Activated CD8-positive, alpha-beta memory T cell treated with anti-CD3 and anti-CD28 coated beads, Interleukin-2, amount 50 U/mL, for 48 hours (primary cell): ENCODE measurements around the gene DTL.

Experiments
- DNase-seq: peaks from one replicate; pipeline ENCODE4 v3.0.0-alpha.2; 2020

The DTL gene

DNA sequence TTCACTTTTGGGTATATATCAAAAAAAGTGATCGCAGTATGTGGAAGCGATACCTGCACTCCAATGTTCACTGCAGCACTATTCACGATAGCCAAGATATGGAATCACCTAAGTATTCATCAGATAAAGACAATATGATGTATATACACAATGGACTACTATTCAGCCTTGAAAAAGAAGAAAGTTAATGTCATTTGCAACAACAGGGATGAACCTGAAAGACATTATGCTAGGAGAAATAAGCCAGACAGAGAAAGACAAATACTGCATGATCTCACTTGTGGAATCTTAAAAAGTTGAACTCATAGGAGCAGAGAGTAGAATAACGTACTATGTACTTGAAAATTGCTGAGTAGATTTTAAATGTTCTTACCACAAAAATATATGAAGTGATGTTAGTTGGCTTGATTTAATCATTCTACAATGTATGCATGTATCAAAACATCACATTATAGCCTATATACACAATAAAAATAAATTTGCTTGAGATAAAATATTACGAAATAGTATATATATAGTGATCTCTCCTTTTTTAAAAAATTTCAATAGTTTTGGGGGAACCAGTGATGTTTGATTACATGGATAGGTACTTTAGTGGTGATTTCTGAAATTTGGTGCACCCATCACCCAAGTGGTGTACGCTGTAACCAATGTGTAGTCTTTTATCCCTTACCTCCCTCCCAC is 56.0 kb downstream of the DTL start:
- DNase-seq = no peak

DNA sequence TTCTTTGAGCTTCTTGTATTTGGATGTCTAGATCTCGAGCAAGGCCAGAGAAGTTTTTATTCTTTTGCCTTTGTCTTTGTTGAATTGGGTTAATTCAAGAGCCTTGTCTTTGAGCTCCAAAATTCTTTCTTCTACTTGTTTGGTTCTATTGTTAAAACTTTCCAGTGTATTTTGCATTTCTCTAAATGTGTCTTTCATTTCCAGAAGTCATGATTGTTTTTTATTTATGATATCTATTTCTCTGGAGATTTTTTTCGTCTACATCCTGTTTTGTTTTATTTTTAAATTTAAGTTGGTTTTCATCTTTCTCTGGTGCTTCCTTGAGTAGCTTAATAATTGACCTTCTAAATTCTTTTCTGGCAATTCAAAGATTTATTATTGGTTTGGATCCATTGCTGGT is 61.8 kb downstream of the DTL start:
- no peak for DNase-seq

DNA sequence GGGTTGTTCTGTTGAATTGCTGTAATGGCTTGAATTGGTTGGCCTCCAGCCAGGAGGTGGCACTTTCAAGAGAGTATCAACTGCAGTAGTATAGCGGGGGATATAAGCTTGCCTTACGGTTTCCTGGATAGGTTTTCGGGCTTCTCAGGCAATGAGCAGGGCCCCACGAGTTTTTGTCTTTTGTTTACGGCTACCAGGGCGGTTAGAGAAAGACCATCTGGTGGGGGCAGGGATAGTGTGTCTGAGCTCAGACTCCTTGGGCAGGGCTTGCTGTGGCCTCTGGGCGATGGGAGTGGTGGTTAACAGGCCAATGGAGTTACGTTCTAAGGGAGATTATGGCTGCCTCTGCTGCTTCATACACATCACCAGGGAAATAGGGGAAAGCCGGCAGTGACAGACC is 62.8 kb downstream of the DTL start:
- no peak for DNase-seq

DNA sequence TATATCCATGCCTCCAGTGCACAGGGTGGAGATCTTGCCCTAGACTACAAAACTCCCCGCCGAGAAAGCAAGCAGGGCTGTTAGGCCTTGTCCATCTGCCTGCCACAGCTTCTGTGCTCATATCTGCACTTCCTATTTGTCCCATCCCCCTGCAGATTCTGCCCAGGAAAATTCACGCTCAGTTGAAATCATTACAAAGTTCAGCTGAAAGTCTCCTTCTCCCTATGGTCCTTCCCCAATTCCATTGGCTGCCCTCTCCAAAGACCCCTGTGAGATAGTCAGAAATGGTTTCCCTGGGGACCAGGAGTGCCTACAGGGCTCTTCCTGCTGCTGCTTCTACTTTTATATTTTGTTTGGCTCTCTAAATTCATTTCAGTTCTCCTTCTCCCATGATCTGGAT is 63.2 kb downstream of the DTL start:
- DNase-seq = no peak

DNA sequence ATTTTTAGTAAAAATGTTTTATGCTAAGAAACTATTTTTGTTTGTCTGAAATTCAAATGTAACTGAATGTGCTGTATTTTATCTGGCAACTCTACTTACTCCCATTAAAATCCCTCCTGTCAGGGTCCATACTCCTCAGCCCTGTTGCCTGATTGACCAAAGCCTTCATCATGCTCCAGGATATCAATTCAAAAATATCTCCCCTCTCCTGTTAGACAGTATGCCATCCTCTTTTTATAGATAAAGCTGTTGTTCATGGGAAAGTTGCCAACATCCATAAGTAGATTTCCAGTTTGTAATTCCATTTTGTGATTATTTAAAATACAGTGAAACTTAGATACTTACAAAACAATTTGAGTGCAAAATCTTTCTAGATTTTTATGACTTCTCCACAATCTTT is 65.7 kb downstream of the DTL start:
- no peak for DNase-seq

DNA sequence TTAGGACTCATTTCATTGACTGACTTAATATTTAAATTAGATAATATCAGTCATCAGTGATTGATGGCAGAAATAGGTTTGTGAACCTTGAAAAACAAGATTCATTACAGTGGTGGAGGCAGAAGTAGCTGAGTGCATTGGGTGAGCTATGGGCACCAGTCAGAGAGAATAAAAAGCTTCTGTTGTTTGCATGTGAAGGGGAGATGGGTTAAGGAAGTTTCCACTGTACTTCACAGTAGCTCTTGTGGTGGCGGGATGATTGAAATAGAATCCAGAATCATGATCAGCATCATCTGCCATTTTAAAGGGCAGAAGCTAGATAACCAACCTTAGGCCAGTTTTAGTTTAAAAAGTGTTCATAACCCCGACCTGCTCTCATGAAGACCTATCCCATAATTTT is 66.2 kb downstream of the DTL start:
- no peak for DNase-seq

DNA sequence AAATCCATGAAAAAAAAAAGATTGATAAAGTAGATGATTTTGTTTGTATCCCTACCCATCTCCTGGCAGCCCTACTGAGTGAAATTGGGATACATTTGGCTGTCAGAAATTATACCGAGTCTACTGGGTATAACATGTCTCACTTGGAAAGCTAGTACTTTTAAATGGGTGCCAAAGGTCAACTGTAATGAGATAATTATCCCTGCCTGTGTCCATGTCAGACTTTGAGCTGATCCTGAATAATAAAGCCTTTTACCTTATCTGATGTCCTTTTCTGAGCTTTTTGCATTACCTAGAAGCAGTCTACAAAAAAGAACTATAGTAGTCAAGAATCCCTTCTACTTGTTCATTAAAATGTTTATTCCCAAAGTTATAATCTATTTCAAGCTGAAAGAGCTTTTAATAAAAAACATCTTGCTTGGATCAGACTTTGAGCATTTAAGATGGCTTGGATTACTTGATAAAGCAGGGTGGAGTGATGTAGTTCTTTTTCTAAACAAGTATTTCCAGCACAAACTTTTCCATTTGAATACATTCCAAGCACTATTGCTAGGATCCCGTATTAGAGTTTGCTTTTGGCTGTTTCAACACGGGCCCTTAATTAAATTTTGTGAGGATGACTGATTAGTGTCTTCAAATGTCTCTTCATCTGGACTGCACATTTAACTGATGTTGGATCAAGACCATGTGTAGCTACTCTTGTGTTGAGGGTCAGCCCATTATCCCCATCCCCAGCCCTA is 69.2 kb downstream of the DTL start:
- no peak for DNase-seq

DNA sequence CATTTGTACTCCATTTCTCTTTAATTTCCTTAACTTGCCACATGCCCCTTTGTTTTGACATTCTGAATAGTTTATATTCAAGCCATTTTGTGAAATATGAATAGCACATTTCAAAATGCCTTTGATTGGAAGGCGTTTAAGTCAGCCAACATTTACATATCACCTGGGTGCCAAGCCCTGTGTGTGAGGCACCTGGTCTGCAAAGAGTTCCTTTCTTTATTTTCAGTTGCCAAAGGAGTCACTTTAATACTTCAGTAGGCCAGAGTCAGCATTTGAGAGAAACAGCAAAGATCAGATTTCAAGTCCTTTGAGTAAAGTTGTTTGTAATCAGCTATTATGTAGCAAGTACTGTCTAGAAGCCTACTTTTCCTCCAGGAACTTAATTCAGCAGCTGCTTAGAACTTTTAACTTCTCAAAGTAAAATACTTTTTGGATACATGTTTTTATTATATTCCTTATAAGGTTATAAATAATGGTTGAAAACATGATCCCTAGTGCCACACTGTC is 70.8 kb downstream of the DTL start:
- DNase-seq = no peak

DNA sequence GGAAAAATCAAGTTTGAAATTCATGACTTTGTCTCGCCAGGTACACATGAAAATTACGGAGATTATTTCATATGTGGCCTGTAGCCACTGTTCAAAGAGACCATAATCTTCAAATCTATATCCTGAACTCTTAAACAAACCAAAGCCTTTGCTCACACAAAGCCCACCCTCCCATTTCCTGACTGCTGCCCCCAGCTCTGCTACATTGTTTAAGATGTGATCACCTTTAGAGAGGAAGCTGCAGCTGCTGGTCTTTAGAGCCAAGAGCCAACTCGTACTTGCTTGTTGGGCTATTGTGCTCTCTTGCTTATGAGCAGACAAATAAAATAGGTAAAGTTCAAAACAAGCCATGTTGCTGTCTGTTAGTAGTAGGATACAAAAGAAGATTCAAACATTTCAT is 71.9 kb downstream of the DTL start:
- DNase-seq = no peak

DNA sequence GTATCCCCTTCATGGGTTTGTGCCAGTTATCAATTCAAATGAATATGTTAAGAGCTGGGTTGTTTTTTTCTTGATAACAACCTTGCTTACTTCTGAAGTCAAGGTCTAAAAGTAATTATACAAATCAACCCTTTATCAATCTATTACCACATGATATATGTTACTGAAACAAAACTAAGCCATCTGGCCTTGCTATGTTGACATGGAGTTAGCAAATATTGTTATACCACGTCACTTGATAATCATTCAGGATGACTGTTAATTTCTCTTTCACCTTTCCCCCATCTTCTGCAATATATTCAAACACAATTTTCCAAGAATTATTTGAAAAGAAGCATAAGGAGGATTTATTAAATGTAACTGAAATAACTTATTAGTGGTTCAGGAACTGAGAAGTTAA is 72.6 kb downstream of the DTL start:
- DNase-seq = no peak

DNA sequence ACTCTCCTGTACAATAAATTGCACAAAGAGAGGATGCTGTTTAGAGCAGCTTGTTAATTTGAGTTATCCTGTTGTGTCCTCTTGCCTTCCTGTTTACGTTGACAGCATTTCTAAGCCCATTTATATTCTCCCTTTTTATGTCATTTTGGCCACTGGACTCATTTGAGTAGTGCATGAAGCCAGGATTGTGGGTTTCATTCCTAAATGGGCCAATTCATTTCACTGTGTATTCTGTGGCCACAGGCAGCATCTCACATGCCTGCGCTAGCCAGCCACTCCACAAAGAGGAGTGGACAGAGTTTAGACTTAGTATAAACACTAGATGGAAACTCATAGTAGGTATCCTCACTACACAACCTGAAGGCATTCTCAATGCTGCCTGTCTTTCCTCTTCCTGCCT is 73.4 kb downstream of the DTL start:
- DNase-seq = no peak

DNA sequence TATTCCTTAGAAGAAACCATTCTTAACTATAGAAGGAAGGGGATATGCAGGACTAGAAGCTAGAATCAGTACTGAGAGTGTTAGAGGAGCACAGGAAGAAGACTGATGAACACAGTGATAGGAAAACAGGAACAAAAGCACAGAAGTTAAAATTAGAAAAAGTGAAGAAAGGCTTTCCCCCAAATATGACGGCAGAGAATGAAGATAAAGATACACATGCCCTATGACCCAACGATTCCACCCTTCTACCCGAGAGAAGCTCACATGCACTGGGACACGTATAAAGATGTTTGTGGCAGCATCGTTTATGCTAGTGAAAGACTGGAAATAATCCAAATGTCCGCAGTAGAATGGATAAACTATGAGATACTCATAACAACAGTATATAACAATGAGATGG is 74.2 kb downstream of the DTL start:
- DNase-seq = no peak

DNA sequence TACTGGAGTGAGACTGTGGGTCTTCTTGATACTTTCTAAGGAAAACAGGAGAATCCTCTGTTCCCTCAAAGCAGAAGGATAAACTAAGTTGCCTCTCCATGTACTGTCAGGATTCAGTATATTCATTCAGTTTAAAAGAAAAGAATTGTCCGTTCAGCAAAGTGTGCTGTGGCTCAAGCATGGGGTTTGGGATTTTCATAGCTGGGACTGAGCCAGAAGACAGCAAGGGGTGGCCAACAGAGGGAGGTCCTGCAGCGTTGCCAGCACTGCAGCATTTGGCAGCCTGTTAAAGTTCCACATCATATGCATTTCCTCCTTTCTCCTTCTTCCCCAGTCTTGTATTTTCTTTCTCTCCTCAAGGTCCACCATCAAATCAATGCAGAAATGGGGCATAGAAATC is 75.1 kb downstream of the DTL start:
- DNase-seq = no peak

DNA sequence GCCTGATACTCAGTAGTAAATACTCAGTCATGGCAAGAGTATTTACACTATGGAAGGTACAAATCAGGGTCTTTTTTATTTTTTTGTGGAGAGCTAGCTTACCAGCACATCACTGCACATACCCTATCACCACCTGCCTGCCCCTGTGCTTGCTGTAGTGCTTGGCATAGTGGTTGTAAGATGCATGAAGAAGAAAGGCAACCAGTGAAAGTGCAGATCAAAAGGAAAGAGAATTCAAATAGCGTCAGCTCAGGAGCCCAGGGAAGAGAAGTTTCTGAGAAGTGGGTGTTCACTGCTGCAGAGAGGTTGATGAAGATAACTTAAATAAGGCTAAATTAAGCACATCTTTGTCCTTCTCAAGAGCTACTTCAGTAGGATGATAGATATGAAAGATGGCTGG is 76.0 kb downstream of the DTL start:
- no peak for DNase-seq

DNA sequence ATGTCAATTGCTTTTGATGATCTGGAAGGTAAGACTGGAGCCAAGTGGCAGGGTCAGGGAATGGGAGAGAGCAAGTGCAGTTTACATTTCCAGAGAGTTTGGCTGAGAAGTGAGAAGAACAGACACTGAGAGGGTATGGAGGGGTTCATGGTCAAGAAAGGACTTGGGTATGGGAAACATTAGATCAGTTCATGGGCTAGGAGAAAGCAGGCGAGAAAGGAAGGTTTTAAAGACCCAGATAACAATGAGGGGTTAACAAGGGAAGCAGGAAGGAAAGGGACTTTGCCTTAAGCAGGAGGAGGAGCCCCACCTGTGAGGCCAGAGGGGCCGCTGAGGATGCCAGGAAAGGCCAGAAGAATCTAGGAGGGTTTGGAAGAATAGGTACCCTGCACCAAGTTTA is 78.2 kb downstream of the DTL start:
- DNase-seq = no peak

DNA sequence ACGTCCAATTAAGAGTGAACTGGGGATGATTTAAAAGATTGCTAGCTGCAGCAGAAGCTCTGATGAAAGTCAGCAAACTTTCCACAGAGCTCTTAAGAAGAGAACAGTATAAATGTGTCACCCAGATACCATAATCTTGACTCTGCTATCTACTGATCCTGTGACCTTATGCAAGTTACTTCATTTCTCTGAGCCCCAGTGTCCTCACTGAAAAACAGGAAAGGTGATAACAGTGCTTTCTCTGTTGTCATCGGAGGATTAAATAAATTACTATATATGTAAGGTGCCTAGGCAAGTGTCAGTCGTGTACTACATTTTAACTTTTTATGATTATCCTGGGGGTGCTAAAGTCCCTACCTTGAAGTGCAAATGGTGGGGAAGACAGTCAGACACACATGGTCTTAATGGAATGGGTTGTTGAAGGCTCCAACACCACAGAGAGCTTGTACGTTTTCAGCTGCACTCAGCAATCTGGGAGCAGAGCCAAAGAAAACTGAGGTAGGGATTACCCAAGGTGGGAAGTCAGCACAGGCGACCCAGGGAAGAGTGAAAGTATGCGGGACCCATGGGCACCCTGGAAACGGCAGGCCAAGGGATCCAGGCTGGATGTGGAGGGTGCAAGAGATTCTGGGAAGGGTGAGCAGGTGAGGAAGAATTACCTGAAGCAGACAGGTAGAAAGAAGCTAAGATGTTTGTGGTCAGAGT is 82.8 kb downstream of the DTL start:
- DNase-seq = no peak

DNA sequence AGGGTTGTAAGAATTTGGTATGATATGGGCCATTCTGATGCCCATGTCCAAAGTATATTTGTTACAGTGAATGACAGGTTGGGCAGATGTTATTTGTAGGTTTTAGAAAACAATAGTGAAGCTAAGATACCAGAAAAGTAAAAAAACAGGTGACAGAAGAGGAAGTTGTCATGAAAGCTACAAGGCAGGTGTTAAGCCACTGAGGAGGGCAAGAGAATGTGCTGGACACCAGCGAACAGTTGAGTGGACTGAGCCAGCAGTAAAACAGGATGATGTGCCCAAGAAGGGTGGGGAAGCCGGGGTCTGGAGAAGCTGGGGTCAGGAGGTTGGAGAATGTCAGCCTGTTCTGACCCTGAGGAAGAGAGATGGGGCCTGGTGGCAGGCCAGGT is 83.3 kb downstream of the DTL start:
- no peak for DNase-seq

DNA sequence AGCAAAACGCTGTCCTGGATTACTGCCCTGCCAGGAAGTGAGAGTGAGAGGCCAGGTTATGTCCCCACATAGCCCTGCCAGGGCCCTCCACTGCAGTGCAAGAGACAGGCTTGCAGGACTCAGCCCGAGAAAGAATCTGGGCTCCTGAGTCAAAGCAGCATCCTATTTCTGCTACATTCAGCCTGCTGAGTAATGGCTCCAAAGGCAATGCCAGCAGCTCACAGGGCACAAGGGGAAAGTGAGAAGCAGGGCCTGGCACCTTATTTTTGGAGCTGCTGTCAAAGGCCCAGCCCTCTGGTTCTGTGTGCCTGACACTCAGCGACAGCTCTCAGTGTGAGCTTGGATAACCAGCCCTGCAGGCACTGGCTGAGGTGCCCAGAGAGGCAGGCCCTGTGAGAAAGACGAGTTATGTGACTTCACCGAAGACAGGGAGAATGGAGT is 83.9 kb downstream of the DTL start:
- DNase-seq = no peak

DNA sequence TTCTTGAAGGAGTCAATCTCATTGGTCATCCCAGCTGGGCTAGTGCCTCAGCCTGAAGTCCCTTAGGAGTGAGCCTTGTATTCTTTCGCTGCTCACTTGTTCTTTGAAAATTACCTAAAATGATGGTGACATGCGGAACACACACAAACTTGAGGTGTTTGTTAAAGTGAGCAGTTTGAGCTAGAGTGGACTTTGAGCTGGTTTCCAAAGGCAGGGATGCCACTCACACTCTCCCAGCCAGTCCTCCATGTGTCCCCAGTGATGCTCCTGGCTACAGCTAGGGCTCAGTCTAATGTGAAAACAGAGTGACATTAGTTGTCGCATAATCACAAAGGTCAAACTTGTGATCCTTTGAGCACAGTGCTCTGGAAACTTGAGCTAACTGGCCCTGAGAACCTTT is 84.3 kb downstream of the DTL start:
- DNase-seq = no peak

DNA sequence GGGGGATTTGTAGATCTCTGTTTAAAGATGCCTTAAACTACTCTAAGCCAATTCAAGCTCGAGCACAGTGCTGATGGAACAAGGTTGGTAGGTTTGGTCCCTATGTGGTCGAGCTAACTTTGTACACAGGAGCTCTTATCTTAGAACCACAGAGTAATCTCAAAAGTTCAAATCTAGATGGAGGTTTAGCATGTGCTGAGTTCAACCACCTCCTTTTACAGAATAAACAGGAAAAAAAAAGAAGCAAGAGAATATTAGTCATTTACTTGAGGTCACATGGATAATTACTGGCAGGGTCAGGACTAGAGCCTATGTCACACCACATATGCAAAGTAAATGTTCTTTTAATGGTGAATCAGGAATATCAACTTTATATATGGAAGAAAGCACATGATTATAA is 86.2 kb downstream of the DTL start:
- DNase-seq = no peak

DNA sequence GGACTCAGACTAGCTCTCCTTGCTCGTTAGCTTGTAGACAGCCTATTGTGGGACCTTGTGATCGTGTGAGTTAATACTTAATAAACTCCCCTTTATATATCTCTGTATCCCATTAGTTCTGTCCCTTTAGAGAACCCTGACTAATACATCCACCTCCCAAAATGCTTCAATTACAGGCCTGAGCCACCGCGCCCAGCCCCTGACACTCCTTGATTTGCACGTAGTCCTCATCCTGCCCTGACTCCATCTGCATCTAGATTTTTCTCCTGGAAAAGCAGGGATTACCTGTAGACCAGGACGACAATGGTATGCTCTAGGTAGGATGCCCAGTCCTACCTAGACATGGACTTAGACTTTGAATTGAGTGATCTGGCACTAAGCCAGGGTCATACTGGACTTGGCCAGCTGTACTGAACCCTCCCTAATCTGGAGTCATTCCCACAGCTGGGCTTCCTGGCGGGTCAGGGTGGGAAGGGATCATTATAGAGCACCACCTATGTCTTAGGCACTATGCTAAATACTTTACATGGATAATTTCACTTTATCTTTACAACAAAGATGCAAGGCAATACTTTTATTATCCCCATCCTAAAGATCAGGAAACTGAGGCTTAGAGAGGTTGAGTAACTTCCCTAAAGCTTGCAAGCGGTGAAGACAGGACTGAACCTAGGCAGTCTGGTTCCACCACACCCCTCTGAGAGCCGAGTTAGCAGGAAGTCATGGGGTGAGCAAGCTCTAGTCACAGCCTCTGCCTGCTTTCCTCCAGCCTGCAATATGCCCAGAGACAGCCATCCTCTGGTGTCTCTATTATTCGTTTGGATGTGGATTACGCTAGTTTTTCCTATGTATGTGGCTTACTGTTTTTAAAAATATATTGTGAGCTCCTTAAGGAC is 89.4 kb downstream of the DTL start:
- no peak for DNase-seq

DNA sequence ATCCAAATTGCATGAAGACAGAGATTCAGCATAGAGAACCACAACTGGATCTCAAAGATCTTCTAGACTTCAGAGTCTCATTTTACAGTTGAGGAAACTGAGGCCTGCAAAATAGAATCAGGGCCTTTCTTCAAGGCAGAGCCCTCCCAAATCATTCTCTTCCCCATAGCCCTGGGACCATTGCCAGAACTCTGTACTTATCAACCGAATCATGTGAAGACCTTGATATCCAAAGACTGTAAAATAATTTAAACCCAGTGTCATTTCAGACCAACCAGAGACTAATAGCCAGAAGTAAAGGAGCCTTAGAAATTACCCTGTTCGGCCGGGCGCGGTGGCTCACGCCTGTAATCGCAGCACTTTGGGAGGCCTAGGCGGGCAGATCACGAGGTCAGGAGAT is 90.1 kb downstream of the DTL start:
- no peak for DNase-seq

DNA sequence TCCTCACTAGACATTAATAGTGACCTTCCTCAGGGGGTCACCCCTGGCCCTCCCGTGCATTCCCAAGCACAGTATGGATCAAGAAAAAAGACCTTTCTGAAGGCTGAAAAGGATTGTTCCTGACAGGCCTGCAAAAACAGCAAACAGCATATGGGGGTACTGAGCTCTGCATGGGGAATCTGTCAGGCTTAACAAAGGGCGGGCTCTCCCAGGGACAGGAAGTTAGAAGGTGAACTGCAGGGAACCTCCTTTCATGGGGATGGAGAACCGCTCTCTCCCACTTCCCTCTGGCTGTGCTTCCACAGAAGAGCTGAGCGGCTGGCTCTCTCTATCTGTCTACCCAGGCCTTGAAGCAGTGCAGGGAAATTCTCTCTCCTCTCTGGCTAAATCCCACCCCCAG is 91.7 kb downstream of the DTL start:
- no peak for DNase-seq
